ENCODE data around the gene SURF4. TPM values are rescaled to one million over a fixed set of nuclear protein-coding genes. Genes with fewer than 3 reads are reported as not detected.

The SURF4 gene
- total and polyA plus RNA-seq, 2 of the 13 experiments (the other 11 are each of a cell fraction or from before 2014, with no cell fraction given) = 220 to 265 TPM

- Histone ChIP-seq H4K20me1 (ENCODE audit: insufficient read depth, low read length) (0 out of 2 replicates have a peak, but pooled peaks cover 5% of the 10 kb centered on the region), H3K27me3 (ENCODE audit: control insufficient read depth in 1 of 2, insufficient read depth in 2 of 2, low read length in 2 of 2) (no peaks in the 10 kb centered on the region; a peak in 1 of 5 replicates), H3K79me2 (ENCODE audit: insufficient read depth, low read length) (peaks cover 26% of the 10 kb centered on the region), H2AFZ (ENCODE audit: low read length) (no peak within 1 kb of the TSS), H3K36me3 (replicated peaks in 1 of 2; ENCODE audit: control insufficient read depth in 1 of 2, insufficient read depth in 2 of 2, low read length in 2 of 2) (peaks cover 21 to 49% of the 10 kb centered on the region in 2 experiments; a peak in 4 of 5 replicates), H3K4me3 (replicated peaks in 1 of 3; ENCODE audit: insufficient read depth in 1 of 3, low read depth in 2 of 3, low read length in 3 of 3) (peak within 1 kb of the TSS; percentile 82 to 91 (median 84)), H3K9ac (ENCODE audit: insufficient read depth, low read depth, low read length) (peak within 1 kb of the TSS; percentile 91), H3K4me2 (ENCODE audit: low read depth, low read length) (peak within 1 kb of the TSS; percentile 85), H3K9me3 (ENCODE audit: low read length) (no peaks in the 10 kb centered on the region), H3K27ac (ENCODE audit: extremely low read length, insufficient read depth, low read length) (peak within 1 kb of the TSS; percentile 70), H3K4me1 (ENCODE audit: insufficient read depth, low read length) (peaks cover 22% of the 10 kb centered on the region)
- WGBS (ENCODE audit: low lambda C conversion rate) = 25% methylated on average over 26 of the region's 70 CpGs
- TSS peak; percentile 89 for BruUV-seq (replicated peaks)
- peak; percentile 90 for ATAC-seq
- ChIA-PET POLR2A (interaction anchor here (1.6 kb wide), 1 partner anchor 12 kb away, joined by 7 read pairs; the partner anchor contains the start of genes MED22 and RPL7A), CTCF (ENCODE audit: low intra/inter-chr PET ratio, low total read pairs) (no interaction called here)
- intact Hi-C loops (cut with micrococcal nuclease; ENCODE audit: unreplicated experiment) (no loop called here), in situ Hi-C loops (cut with HindIII; ENCODE audit: extremely low pct_ligation_motif_present, low pct_unique_long_range_greater_than_20kb) (no loop called here)
- peak; percentile 26 for FAIRE-seq
- DNase-seq (ENCODE audit: low spot score) = peak; percentile 78
- TF ChIP-seq HOXD1 (CRISPR knock-in tag; IDR thresholded peaks at IDR 0.05) (peak; percentile 70; the same call in 1 of the 2 replicates), FOXK2 (IDR thresholded peaks at IDR 0.05) (peak; percentile 61; the same call in 1 of the 2 replicates), ZKSCAN8 (CRISPR knock-in tag; IDR thresholded peaks at IDR 0.05; ENCODE audit: borderline replicate concordance) (peak; percentile 46; the same call in 1 of the 2 replicates), PAF1 (CRISPR knock-in tag; IDR thresholded peaks at IDR 0.05) (no peak), HOXA9 (CRISPR knock-in tag; IDR thresholded peaks at IDR 0.05; ENCODE audit: borderline replicate concordance) (0 out of 2 replicates have a peak, but pooled peaks have one; percentile 26), ZNF703 (CRISPR knock-in tag; IDR thresholded peaks at IDR 0.05; ENCODE audit: borderline replicate concordance) (no peak; the same call in 1 of the 2 replicates), ELF4 (CRISPR knock-in tag; IDR thresholded peaks at IDR 0.05; ENCODE audit: borderline replicate concordance) (no peak), SP5 (CRISPR knock-in tag; IDR thresholded peaks at IDR 0.05; ENCODE audit: borderline replicate concordance, low read depth) (peak; percentile 84), HDAC2 (CRISPR knock-in tag; IDR thresholded peaks at IDR 0.05) (peak; percentile 90), PTBP1 (IDR thresholded peaks at IDR 0.05; ENCODE audit: low read depth, low read length, poor library complexity, severe bottlenecking) (peak; percentile 83), RBAK (CRISPR knock-in tag; IDR thresholded peaks at IDR 0.05) (no peak), ZNF543 (CRISPR knock-in tag; IDR thresholded peaks at IDR 0.05) (peak; percentile 90), RELA (CRISPR knock-in tag; IDR thresholded peaks at IDR 0.05) (peak; percentile 88; the same call in 1 of the 2 replicates), KLF6 (CRISPR knock-in tag; IDR thresholded peaks at IDR 0.05) (peak; percentile 71; the same call in 1 of the 2 replicates), NFKB2 (CRISPR knock-in tag; IDR thresholded peaks at IDR 0.05; ENCODE audit: borderline replicate concordance) (peak; percentile 83; the same call in 1 of the 2 replicates), THAP8 (CRISPR knock-in tag; IDR thresholded peaks at IDR 0.05; ENCODE audit: borderline replicate concordance) (peak; percentile 47; the same call in 1 of the 2 replicates), FOXK1 (CRISPR knock-in tag; IDR thresholded peaks at IDR 0.05; ENCODE audit: borderline replicate concordance, low read depth) (peak; percentile 94), MED8 (CRISPR knock-in tag; IDR thresholded peaks at IDR 0.05; ENCODE audit: insufficient replicate concordance) (peak; percentile 79), ZMYM3 (CRISPR knock-in tag; IDR thresholded peaks at IDR 0.05) (no peak; the same call in 1 of the 2 replicates), HDAC6 (IDR thresholded peaks at IDR 0.05; ENCODE audit: low read depth, low read length) (no peak), POGZ (CRISPR knock-in tag; IDR thresholded peaks at IDR 0.05) (peak; percentile 83), HOXA7 (CRISPR knock-in tag; IDR thresholded peaks at IDR 0.05) (no peak), TRIM24 (CRISPR knock-in tag; IDR thresholded peaks at IDR 0.05) (0 out of 2 replicates have a peak, but pooled peaks have one; percentile 47), FOXA3 (CRISPR knock-in tag; IDR thresholded peaks at IDR 0.05) (peak; percentile 77)
These were observed 39.7 kb downstream of the SURF4 start, which contains the start of gene SURF6 for GRCh38 chr9:133335924-133336811. Gene SURF6 (minus strand): TSS chr9:133336188. CDS start chr9:133336132, 56 bp downstream.
